Pancreas (tissue), 10 donors: ENCODE results near the gene ERC1. TPM values are rescaled to one million over a fixed set of nuclear protein-coding genes. Genes with fewer than 3 reads are reported as not detected.
A peak's percentile ranks its signal among the peaks of the same experiment; 100 is the strongest.

ENCODE experiments used
- ATAC-seq, 4 donors: fragments of 200-7000 bp; cut with Tn5 transposase; one replicate each; pipeline versions ENCODE4 v1.8.0 to v1.9.1; 2020; ENCODE audit warnings: mild to moderate bottlenecking in 4 of 4, moderate library complexity in 4 of 4
- DNase-seq, 6 donors: peaks; one replicate each; pipeline ENCODE4 v3.0.0-alpha.2; 2020
- FAIRE-seq: peaks from 2 replicates; lab custom pipeline; 2012; peaks lifted over from hg19 to GRCh38; lab: Jason Lieb, UNC
- H3K27ac ChIP-seq, 4 donors: fragments of 200-600 bp; sonication (generic); 1 replicate in 3 of 4; 2 replicates in 1 of 4; pipeline versions ENCODE4 v1.5.0 to v1.8.0; 2020
- H3K27me3 ChIP-seq, 4 donors: fragments of 200-600 bp; one replicate each; pipeline ENCODE4 v1.8.0; 2021
- H3K36me3 ChIP-seq, 3 donors: fragments of 200-600 bp; sonication (generic) in 1 of 3; one replicate each; pipeline versions ENCODE4 v1.5.0 to v1.8.0; 2020 to 2021
- H3K4me1 ChIP-seq, 3 donors: fragments of 200-600 bp; one replicate each; pipeline ENCODE4 v1.8.0; 2021
- H3K4me3 ChIP-seq, 4 donors: fragments of 200-600 bp; sonication (generic) in 2 of 4; one replicate each; pipeline versions ENCODE4 v1.5.0 to v1.8.0; 2020 to 2021
- H3K9me3 ChIP-seq, 4 donors: fragments of 200-600 bp; one replicate each; pipeline ENCODE4 v1.8.0; 2021
- CTCF ChIP-seq, 4 donors: fragments of 200-600 bp; sonication (generic) in 3 of 4; IDR thresholded peaks; one replicate each; pipeline versions ENCODE4 v1.5.0 to v1.8.0; 2021; ENCODE audit warnings: antibody characterized with exemption in 4 of 4
- WGBS, 2 donors: extraction: QIAGEN DNeasy Blood & Tissue Kit; methylation state at CpG; one replicate each; pipeline ENCODE4 v1.1.7; 2013; 5-methylcytosine and 5-hydroxymethylcytosine counted together
- intact Hi-C, 3 donors: fragments of 100-400 bp; cut with DNase I; formaldehyde crosslinking; loops; one replicate each; pipeline versions ENCODE4 v1.11.1 to v1.14.2; 2022
- polyA plus RNA-seq, 2 donors: library from polyadenylated mRNA; stranded (reverse); fragments of 200-250 nt; gene quantifications; one replicate each; pipeline ENCODE4 v1.2.3, GENCODE V29; 2013
- total RNA-seq, 6 donors: library from RNA; stranded (reverse); fragmentation: NEBNext Ultra II Directional in 4 of 6; extraction: Animal tissue kit (Norgen Biotek cat#: 25700) in 4 of 6; gene quantifications; one replicate each; pipeline versions ENCODE4 v1.2.1 to v1.2.4, GENCODE V29; 2021 to 2023
- donor health status: healthy with polysubstance abuse.
- donor health status: DM: no; HTN: no; CAD: no; lungs with moderate emphysema.
- donor health status: DM: no; HTN: no; CAD: no.
- donor health status: control.
- donor health status: control.
- donor health status: Bipolar disorder and iron deficiency.
- donor health status: DM: yes; HTN: yes; CAD: no.
- donor health status: DM: no; HTN: no; CAD: no.
- donor health status: DM: no; HTN: no; CAD: no.
- donor health status: DM: yes; HTN: yes; CAD: no.

ERC1 gene
- total and polyA plus RNA-seq, 8 donors = 4.1 to 41.4 (median 20.5) TPM

GRCh38 chr12:1401891-1402290 is 410.9 kb downstream of the ERC1 start:
- intact Hi-C loops = no loop called here
- H3K9me3 ChIP-seq = no peaks in the 10 kb centered on the region
- WGBS, 2 donors = 99 to 100% methylated on average over 3 of the region's 3 CpGs
- FAIRE-seq (no peak), ATAC-seq (no peak), DNase-seq (no peak)
- no peaks in the 10 kb centered on the region for H3K4me1 ChIP-seq
- no peaks in the 10 kb centered on the region for H3K27me3 ChIP-seq
- no peak overlapping the region for H3K27ac ChIP-seq
- no peak overlapping the region for H3K4me3 ChIP-seq
- no peak for TF ChIP-seq CTCF (IDR thresholded peaks at IDR 0.05)
- H3K36me3 ChIP-seq = no peaks in the 10 kb centered on the region

- TF ChIP-seq CTCF (IDR thresholded peaks at IDR 0.05) = no peak
- no peaks in the 10 kb centered on the region for H3K27me3 ChIP-seq
- no peak for DNase-seq
- H3K9me3 ChIP-seq = no peaks in the 10 kb centered on the region
- H3K27ac ChIP-seq = no peak overlapping the region
- FAIRE-seq = no peak
- no peak for ATAC-seq
- intact Hi-C loops = no loop called here
- H3K4me3 ChIP-seq = no peak overlapping the region
- H3K4me1 ChIP-seq = no peaks in the 10 kb centered on the region
- H3K36me3 ChIP-seq = no peaks in the 10 kb centered on the region
- 89% methylated on average over 4 of the region's 4 CpGs for WGBS, 2 donors
Observed at GRCh38 chr12:1403417-1403816, 412.4 kb downstream of the ERC1 start.

- FAIRE-seq = no peak
- no peaks in the 10 kb centered on the region for H3K4me1 ChIP-seq
- no peaks in the 10 kb centered on the region for H3K27me3 ChIP-seq
- no peaks in the 10 kb centered on the region for H3K36me3 ChIP-seq
- ATAC-seq = no peak
- no peaks in the 10 kb centered on the region for H3K9me3 ChIP-seq
- H3K27ac ChIP-seq = no peak overlapping the region
- no peak for TF ChIP-seq CTCF (IDR thresholded peaks at IDR 0.05)
- DNase-seq = no peak
- WGBS, 2 donors = 98% methylated on average over 5 of the region's 5 CpGs
- intact Hi-C loops = no loop called here
- H3K4me3 ChIP-seq = no peak overlapping the region
Observed at GRCh38 chr12:1405619-1406018, 414.6 kb downstream of the ERC1 start.

- 90 to 96% methylated on average over 1 of the region's 1 CpG for WGBS, 2 donors
- intact Hi-C loops = no loop called here
- H3K9me3 ChIP-seq = no peaks in the 10 kb centered on the region
- H3K27me3 ChIP-seq = no peaks in the 10 kb centered on the region
- no peaks in the 10 kb centered on the region for H3K4me1 ChIP-seq
- FAIRE-seq (no peak), ATAC-seq (no peak), DNase-seq (no peak)
- no peak overlapping the region for H3K4me3 ChIP-seq
- no peak for TF ChIP-seq CTCF (IDR thresholded peaks at IDR 0.05)
- H3K27ac ChIP-seq = no peak overlapping the region
- H3K36me3 ChIP-seq = no peaks in the 10 kb centered on the region
Observed at GRCh38 chr12:1410794-1411193, 419.8 kb downstream of the ERC1 start.

- TF ChIP-seq CTCF (IDR thresholded peaks at IDR 0.05) = no peak
- no peak for ATAC-seq
- Histone ChIP-seq H3K36me3 (no peaks in the 10 kb centered on the region), H3K4me1 (no peaks in the 10 kb centered on the region), H3K9me3 (no peaks in the 10 kb centered on the region), H3K27ac (no peak overlapping the region), H3K4me3 (no peak overlapping the region), H3K27me3 (no peaks in the 10 kb centered on the region)
- intact Hi-C loops = no loop called here
- DNase-seq = peak in 1 of 6 donors; percentile 31
- no peak for FAIRE-seq
- 97% methylated on average over 12 of the region's 12 CpGs for WGBS, 2 donors
Observed at GRCh38 chr12:1413930-1414329, 422.9 kb downstream of the ERC1 start.
